GM18511 (cell line): ENCODE measurements around the gene SSU72.
"Not testable (repeated sequence)": the region's sequence is repeated elsewhere in the genome, so short reads cannot be mapped to it uniquely, and the experiment has no call there.

Experiments used
- ATAC-seq: cut with Tn5 transposase; IDR thresholded peaks from one replicate; pipeline ENCODE4 v1.9.1; 2021; ENCODE audit warnings: mild to moderate bottlenecking, moderate library complexity; ENCODE audit not compliant: unreplicated experiment

Gene SSU72

DNA sequence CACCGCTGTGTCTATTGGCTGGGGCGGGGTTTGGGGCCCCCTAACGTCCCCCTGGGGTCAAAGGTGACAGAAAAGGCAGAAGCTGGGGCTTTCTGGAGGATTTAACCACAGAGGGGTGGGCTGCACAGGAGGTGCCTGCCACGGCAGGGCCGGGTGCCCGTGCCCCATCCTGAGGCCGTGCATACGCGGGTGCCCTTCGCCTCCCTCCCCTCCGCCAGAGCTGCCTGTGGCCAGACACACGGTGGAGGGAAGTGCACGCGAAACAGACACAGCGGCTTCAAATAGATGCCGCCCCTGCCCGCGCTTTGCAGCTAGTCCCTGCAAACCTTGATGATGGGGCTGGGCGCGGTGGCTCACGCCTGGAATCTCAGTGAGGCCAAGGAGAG lies 65.2 kb downstream of the SSU72 start:
- not testable (repeated sequence) for ATAC-seq

DNA sequence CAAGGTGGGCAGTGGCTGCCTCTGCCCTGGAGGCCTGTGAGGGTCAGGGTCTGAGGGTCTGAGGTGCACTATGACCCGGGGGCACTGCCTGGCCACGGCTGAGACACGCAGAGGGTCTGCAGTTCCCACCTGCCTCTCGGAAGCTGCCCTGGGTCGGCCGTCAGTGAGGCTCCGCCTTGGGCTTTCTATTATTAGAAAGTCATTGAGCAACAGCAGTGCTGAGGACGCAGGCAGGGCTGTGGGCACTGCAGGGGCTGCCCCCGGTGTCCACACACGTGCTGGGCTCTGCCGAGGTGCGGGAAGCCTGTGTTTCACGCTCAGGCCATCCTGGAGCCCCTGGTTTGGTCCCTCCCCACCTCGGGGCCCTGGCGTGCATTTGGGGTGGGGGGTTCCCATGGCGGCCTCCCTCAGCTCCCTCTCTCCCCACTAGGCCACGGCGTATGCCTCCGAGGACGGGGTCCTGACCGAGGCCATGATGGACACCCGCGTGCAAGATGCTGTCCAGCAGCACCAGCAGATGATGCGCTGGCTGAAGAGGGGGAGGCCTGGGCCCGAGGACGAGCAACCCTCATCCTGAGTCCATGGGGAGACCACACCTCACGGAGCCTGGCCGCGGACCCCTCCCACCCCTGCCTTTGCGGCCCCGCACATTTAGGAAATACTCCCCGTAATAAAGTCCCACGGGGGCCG lies 65.7 kb downstream of the SSU72 start:
- ATAC-seq, result not testable (repeated sequence)

DNA sequence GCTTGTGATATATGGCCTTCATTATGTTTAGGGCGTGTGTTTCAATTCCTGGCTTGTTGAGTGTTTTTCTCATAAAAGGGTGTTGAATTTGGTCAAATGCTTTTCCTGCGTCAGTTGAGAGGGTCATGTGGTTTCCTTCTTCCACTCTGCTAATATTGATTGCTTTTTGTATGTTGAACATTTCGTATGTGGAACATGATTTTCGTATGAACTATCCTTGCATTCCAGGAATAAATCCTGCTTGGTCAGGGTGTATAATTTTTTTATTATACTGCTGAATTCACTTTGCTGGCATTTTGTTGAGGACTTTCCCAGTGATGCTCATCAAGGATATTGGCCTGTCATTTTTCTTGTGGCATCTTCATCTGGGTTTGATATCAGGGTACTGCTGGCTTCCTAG lies 67.4 kb downstream of the SSU72 start:
- ATAC-seq, result no peak

DNA sequence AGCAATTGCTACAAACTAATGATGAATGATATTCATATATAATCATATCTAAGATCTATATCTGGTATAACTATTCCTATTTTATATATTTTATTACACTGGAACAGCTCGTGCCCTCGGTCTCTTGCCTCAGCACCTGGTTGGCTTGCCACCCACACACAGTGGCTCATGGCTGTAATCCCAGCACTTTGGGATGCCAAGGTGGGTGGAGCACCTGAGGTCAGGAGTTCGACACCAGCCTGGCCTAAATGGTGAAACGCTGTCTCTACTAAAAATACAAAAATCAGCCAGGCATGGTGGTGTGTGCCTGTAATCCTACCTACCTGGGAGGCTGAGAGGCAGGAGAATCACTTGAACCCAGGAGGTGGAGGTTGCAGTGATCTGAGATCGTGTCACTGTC lies 68.9 kb downstream of the SSU72 start:
- ATAC-seq, result not testable (repeated sequence)

DNA sequence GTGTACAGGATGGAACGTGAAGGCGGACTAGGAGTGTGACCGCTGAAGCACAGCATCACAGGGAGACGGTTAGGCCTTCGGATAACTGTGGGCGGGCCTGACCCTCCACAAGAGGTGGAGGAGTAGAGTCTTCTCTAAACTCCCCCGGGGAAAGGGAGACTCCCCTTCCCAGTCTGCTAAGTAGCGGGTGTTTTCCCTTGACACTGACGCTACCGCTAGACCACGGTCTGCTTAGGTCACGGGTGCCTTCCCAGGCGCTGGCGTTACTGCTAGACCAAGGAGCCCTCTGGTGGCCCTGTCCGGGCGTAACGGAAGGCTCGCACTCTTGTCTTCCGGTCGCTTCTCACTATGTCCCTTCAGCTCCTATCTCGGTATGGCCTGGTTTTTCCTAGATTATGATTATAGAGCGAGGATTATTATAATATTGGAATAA lies 69.3 kb downstream of the SSU72 start:
- not testable (repeated sequence) for ATAC-seq

DNA sequence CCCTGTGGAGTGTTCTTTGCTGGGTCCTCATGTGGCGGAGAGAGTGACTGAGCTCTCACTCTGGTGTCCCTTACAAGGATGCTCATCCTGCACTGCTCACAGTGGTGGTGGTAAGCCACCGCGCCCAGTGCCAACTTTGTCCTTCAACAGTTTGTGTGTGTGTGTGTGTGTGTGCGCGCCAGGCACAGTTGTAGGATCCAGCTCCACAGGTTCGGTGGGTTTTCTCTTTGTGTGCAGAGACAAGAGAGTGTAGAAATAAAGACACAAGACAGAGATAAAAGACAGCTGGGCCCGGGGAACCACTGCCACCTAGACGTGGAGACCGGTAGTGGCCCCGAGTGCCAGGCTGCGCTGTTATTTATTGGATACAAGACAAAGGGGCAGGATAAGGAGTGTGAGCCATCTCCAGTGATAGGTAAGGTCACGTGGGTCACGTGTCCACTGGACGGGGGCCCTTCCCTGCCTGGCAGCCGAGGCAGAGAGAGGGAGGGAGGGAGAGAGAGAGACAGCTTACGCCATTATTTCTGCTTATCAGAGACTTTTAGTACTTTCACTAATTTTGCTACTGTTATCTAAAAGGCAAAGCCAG lies 69.8 kb downstream of the SSU72 start:
- not testable (repeated sequence) for ATAC-seq

DNA sequence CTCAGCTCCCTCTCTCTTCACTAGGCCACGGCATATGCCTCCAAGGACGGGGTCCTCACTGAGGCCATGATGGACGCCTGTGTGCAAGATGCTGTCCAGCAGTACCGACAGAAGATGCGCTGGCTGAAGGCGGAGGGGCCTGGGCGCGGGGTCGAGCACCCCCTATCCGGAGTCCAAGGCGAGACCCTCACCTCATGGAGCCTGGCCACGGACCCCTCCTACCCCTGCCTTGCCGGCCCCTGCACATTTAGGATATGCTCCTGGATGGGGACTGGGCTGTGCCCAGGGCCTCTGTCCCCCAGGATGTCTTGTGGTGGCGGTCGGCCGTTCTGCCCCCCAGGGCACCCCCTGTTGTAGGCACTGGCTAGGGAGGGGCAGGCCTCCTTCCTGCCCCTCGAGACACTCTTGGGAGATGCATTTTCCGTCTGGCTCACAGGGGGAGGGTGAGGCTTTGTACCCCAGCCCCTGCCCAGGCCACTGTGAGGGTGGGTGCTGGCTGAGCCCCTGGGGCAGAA lies 79.1 kb downstream of the SSU72 start:
- ATAC-seq, result not testable (repeated sequence)

DNA sequence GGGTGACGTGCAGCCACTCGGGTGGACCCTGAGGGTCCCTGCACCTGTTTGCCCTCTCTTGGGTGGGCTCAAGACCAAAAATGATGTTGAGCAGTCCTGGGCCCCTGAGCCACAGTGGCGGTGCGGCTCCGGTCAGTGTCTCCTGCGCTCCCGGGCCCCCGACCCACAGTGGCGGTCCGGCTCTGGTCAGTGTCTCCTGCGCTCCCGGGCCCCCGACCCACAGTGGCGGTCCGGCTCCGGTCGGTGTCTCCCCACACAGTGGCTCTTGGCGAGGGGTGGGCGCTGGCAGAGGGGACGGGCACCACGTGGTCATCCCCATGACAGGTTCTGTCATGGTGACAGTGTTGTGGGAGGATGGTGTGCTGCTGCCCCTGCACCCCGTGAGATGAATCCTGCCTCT lies 80.4 kb downstream of the SSU72 start:
- ATAC-seq, result not testable (repeated sequence)
